ENCODE measurements around the gene JMJD1C. TPM values are rescaled to one million over a fixed set of nuclear protein-coding genes. Genes with fewer than 3 reads are reported as not detected.
"Not testable (repeated sequence)": the region's sequence is repeated elsewhere in the genome, so short reads cannot be mapped to it uniquely, and the experiment has no call there.

Gene JMJD1C
- total and polyA plus RNA-seq, 2 donors: 27.8 to 273 TPM

- 97% methylated on average over 1 of the region's 1 CpG for WGBS
- Histone ChIP-seq H3K4me3 (ENCODE audit: low read depth, low read length) (no peak overlapping the region), H3K4me1 (ENCODE audit: insufficient read depth) (no peaks in the 10 kb centered on the region), H3K27ac (ENCODE audit: low read depth) (no peak overlapping the region), H3K36me3 (ENCODE audit: insufficient read depth) (no peaks in the 10 kb centered on the region)
- no peak for DNase-seq (ENCODE audit: extremely low spot score)
Measured at GRCh38 chr10:63390521-63390920, 75.3 kb downstream of the JMJD1C start.

GRCh38 chr10:63388421-63389031 lies 77.3 kb downstream of the JMJD1C start:
- Histone ChIP-seq H3K27ac (ENCODE audit: low read depth) (no peak overlapping the region), H3K4me3 (ENCODE audit: low read depth, low read length) (no peak overlapping the region), H3K4me1 (ENCODE audit: insufficient read depth) (no peaks in the 10 kb centered on the region), H3K36me3 (ENCODE audit: insufficient read depth) (no peaks in the 10 kb centered on the region)
- 84% methylated on average over 2 of the region's 2 CpGs for WGBS
- DNase-seq (ENCODE audit: extremely low spot score): no peak

- Histone ChIP-seq H3K27ac (ENCODE audit: low read depth) (no peak overlapping the region), H3K4me1 (ENCODE audit: insufficient read depth) (no peaks in the 10 kb centered on the region), H3K4me3 (ENCODE audit: low read depth, low read length) (no peak overlapping the region), H3K36me3 (ENCODE audit: insufficient read depth) (no peaks in the 10 kb centered on the region)
- 91% methylated on average over 5 of the region's 5 CpGs for WGBS
- no peak for DNase-seq (ENCODE audit: extremely low spot score)
Measured at GRCh38 chr10:63385254-63385653, 80.5 kb downstream of the JMJD1C start.

GRCh38 chr10:63384675-63385074 lies 81.1 kb downstream of the JMJD1C start:
- DNase-seq (ENCODE audit: extremely low spot score): no peak
- WGBS: 52% methylated on average over 2 of the region's 2 CpGs
- Histone ChIP-seq H3K4me3 (ENCODE audit: low read depth, low read length) (no peak overlapping the region), H3K27ac (ENCODE audit: low read depth) (no peak overlapping the region), H3K36me3 (ENCODE audit: insufficient read depth) (no peaks in the 10 kb centered on the region), H3K4me1 (ENCODE audit: insufficient read depth) (no peaks in the 10 kb centered on the region)

GRCh38 chr10:63384001-63384400 lies 81.8 kb downstream of the JMJD1C start:
- no peak overlapping the region for H3K4me3 ChIP-seq (ENCODE audit: low read depth, low read length)
- no peak for DNase-seq (ENCODE audit: extremely low spot score)
- WGBS: 93% methylated on average over 1 of the region's 1 CpG
- H3K4me1 ChIP-seq (ENCODE audit: insufficient read depth): no peaks in the 10 kb centered on the region
- no peak overlapping the region for H3K27ac ChIP-seq (ENCODE audit: low read depth)
- no peaks in the 10 kb centered on the region for H3K36me3 ChIP-seq (ENCODE audit: insufficient read depth)

GRCh38 chr10:63383141-63383540 lies 82.6 kb downstream of the JMJD1C start:
- no peak for DNase-seq (ENCODE audit: extremely low spot score)
- Histone ChIP-seq H3K4me1 (ENCODE audit: insufficient read depth) (no peaks in the 10 kb centered on the region), H3K36me3 (ENCODE audit: insufficient read depth) (no peaks in the 10 kb centered on the region), H3K4me3 (ENCODE audit: low read depth, low read length) (no peak overlapping the region), H3K27ac (ENCODE audit: low read depth) (no peak overlapping the region)
- WGBS: 62% methylated on average over 1 of the region's 1 CpG

- H3K36me3 ChIP-seq (ENCODE audit: insufficient read depth): no peaks in the 10 kb centered on the region
- H3K4me3 ChIP-seq (ENCODE audit: low read depth, low read length): no peak overlapping the region
- H3K27ac ChIP-seq (ENCODE audit: low read depth): no peak overlapping the region
- 86% methylated on average over 4 of the region's 4 CpGs for WGBS
- no peak for DNase-seq (ENCODE audit: extremely low spot score)
- H3K4me1 ChIP-seq (ENCODE audit: insufficient read depth): no peaks in the 10 kb centered on the region
Measured at GRCh38 chr10:63382066-63382465, 83.7 kb downstream of the JMJD1C start.

- not testable (repeated sequence) for H3K27ac ChIP-seq (ENCODE audit: low read depth); H3K4me3 ChIP-seq (ENCODE audit: low read depth, low read length); H3K4me1 ChIP-seq (ENCODE audit: insufficient read depth); DNase-seq (ENCODE audit: extremely low spot score); H3K36me3 ChIP-seq (ENCODE audit: insufficient read depth)
- 91% methylated on average over 6 of the region's 6 CpGs for WGBS
Measured at GRCh38 chr10:63377305-63377661, 88.5 kb downstream of the JMJD1C start.

GRCh38 chr10:63376560-63377304 lies 89.0 kb downstream of the JMJD1C start:
- no peaks in the 10 kb centered on the region for H3K4me1 ChIP-seq (ENCODE audit: insufficient read depth)
- no peaks in the 10 kb centered on the region for H3K36me3 ChIP-seq (ENCODE audit: insufficient read depth)
- H3K27ac ChIP-seq (ENCODE audit: low read depth): no peak overlapping the region
- DNase-seq (ENCODE audit: extremely low spot score): no peak
- no peak overlapping the region for H3K4me3 ChIP-seq (ENCODE audit: low read depth, low read length)
- 86% methylated on average over 4 of the region's 4 CpGs for WGBS

- H3K27ac ChIP-seq (ENCODE audit: low read depth): no peak overlapping the region
- H3K4me1 ChIP-seq (ENCODE audit: insufficient read depth): no peaks in the 10 kb centered on the region
Measured at GRCh38 chr10:63375859-63376258, 89.9 kb downstream of the JMJD1C start.

GRCh38 chr10:63375458-63375857 lies 90.3 kb downstream of the JMJD1C start:
- no peaks in the 10 kb centered on the region for H3K4me1 ChIP-seq (ENCODE audit: insufficient read depth)
- DNase-seq (ENCODE audit: extremely low spot score): no peak
- no peak overlapping the region for H3K4me3 ChIP-seq (ENCODE audit: low read depth, low read length)
- H3K36me3 ChIP-seq (ENCODE audit: insufficient read depth): no peaks in the 10 kb centered on the region
- WGBS: 87% methylated on average over 5 of the region's 5 CpGs
- H3K27ac ChIP-seq (ENCODE audit: low read depth): no peak overlapping the region

More at GRCh38 chr10:63375859-63376258, 89.9 kb downstream of the JMJD1C start:
- no peak for DNase-seq (ENCODE audit: extremely low spot score)
- Histone ChIP-seq H3K36me3 (ENCODE audit: insufficient read depth) (no peaks in the 10 kb centered on the region), H3K4me3 (ENCODE audit: low read depth, low read length) (no peak overlapping the region)
- 92% methylated on average over 2 of the region's 2 CpGs for WGBS

GRCh38 chr10:63374991-63375390 lies 90.8 kb downstream of the JMJD1C start:
- 96% methylated on average over 1 of the region's 1 CpG for WGBS
- Histone ChIP-seq H3K27ac (ENCODE audit: low read depth) (no peak overlapping the region), H3K4me3 (ENCODE audit: low read depth, low read length) (no peak overlapping the region), H3K36me3 (ENCODE audit: insufficient read depth) (no peaks in the 10 kb centered on the region), H3K4me1 (ENCODE audit: insufficient read depth) (no peaks in the 10 kb centered on the region)
- DNase-seq (ENCODE audit: extremely low spot score): no peak

- Histone ChIP-seq H3K27ac (ENCODE audit: low read depth) (no peak overlapping the region), H3K4me3 (ENCODE audit: low read depth, low read length) (no peak overlapping the region), H3K4me1 (ENCODE audit: insufficient read depth) (no peaks in the 10 kb centered on the region), H3K36me3 (ENCODE audit: insufficient read depth) (no peaks in the 10 kb centered on the region)
- DNase-seq (ENCODE audit: extremely low spot score): no peak
- WGBS: 92% methylated on average over 3 of the region's 3 CpGs
Measured at GRCh38 chr10:63373176-63373575, 92.6 kb downstream of the JMJD1C start.

- 84% methylated on average over 2 of the region's 2 CpGs for WGBS
- DNase-seq (ENCODE audit: extremely low spot score): no peak
- H3K4me1 ChIP-seq (ENCODE audit: insufficient read depth): no peaks in the 10 kb centered on the region
- no peak overlapping the region for H3K27ac ChIP-seq (ENCODE audit: low read depth)
- no peak overlapping the region for H3K4me3 ChIP-seq (ENCODE audit: low read depth, low read length)
- peaks cover 2% of the 10 kb centered on the region for H3K36me3 ChIP-seq (ENCODE audit: insufficient read depth)
Measured at GRCh38 chr10:63369711-63370110, 96.1 kb downstream of the JMJD1C start.
